Endodermal cell (in vitro differentiated cells): Measurements from ENCODE around the gene ATG4D. TPM values are rescaled to one million over a fixed set of nuclear protein-coding genes. Genes with fewer than 3 reads are reported as not detected.

Source experiments
- DNase-seq: peaks from one replicate; pipeline ENCODE4 v3.0.0-alpha.2; 2017
- H3K27ac ChIP-seq: 2 replicates; pipeline ENCODE4 v1.5.1; 2013; ENCODE audit warnings: mild to moderate bottlenecking, low read depth, low read length, moderate library complexity
- H3K27me3 ChIP-seq: 2 replicates; pipeline ENCODE4 v1.6.1; 2013; ENCODE audit warnings: mild to moderate bottlenecking, low read length, moderate library complexity; ENCODE audit not compliant: insufficient read depth, control insufficient read depth, poor library complexity, severe bottlenecking
- H3K36me3 ChIP-seq: 2 replicates; pipeline ENCODE4 v1.7.0; 2013; ENCODE audit warnings: mild to moderate bottlenecking, low read length, moderate library complexity; ENCODE audit not compliant: control insufficient read depth, insufficient read depth
- H3K4me1 ChIP-seq: one replicate; pipeline ENCODE4 v1.7.0; 2013; ENCODE audit warnings: low read length; ENCODE audit not compliant: control insufficient read depth, insufficient read depth
- H3K4me3 ChIP-seq: 2 replicates; pipeline ENCODE4 v1.5.1; 2013; ENCODE audit warnings: mild to moderate bottlenecking, low read length, moderate library complexity
- H3K9ac ChIP-seq: 2 replicates; pipeline ENCODE4 v1.6.1; 2013; ENCODE audit warnings: mild to moderate bottlenecking, low read length, moderate library complexity; ENCODE audit not compliant: poor library complexity, severe bottlenecking; ENCODE audit errors: extremely low read depth
- H3K9me3 ChIP-seq: 2 replicates; pipeline ENCODE4 v1.6.1; 2013; ENCODE audit warnings: mild to moderate bottlenecking, low read length, moderate library complexity; ENCODE audit not compliant: control insufficient read depth
- H3K27ac Mint-ChIP-seq: 2 replicates; pipeline ENCODE4 v1.8.0; 2020; ENCODE audit warnings: mixed read lengths
- H3K27me3 Mint-ChIP-seq: 2 replicates; pipeline ENCODE4 v1.8.0; 2021; ENCODE audit warnings: mild to moderate bottlenecking, mixed read lengths; ENCODE audit not compliant: insufficient read depth
- H3K36me3 Mint-ChIP-seq: 2 replicates; pipeline ENCODE4 v1.8.0; 2020; ENCODE audit warnings: low read depth, mixed read lengths
- H3K4me1 Mint-ChIP-seq: 2 replicates; pipeline ENCODE4 v1.8.0; 2020; ENCODE audit warnings: mixed read lengths
- H3K4me3 Mint-ChIP-seq: 2 replicates; pipeline ENCODE4 v1.8.0; 2020; ENCODE audit warnings: mild to moderate bottlenecking, moderate library complexity, mixed read lengths
- H3K9me3 Mint-ChIP-seq: 2 replicates; pipeline ENCODE4 v1.8.0; 2020; ENCODE audit warnings: mild to moderate bottlenecking, mixed read lengths
- WGBS, 2 experiments: methylation state at CpG; one replicate each; pipeline versions ENCODE4 v1.1.5 to v1.1.7; 2013; ENCODE audit warnings: missing lambda C conversion rate in 2 of 2, mixed read lengths in 1 of 2; ENCODE audit not compliant: insufficient coverage in 1 of 2, insufficient read length in 1 of 2; 5-methylcytosine and 5-hydroxymethylcytosine counted together
- total RNA-seq, 2 donors: library from RNA; stranded (reverse); fragmentation: NEBNext Ultra II Directional in 1 of 2; extraction: Animal tissue kit (Norgen Biotek cat#: 25700) in 1 of 2; gene quantifications; 2 replicates in 1 of 2; 3 replicates in 1 of 2; pipeline ENCODE4 v1.2.1, GENCODE V29; 2021
- TF ChIP-seq, protein P1 (sequence below): fragments of 200-600 bp; sonication (generic); conservative IDR thresholded peaks from 2 replicates; pipeline ENCODE4 v1.5.0; 2021; ENCODE audit warnings: antibody characterized with exemption, mild to moderate bottlenecking

Gene ATG4D
- total RNA-seq, 2 donors from 2014 or later = 37.9 to 44.8 TPM

DNA sequence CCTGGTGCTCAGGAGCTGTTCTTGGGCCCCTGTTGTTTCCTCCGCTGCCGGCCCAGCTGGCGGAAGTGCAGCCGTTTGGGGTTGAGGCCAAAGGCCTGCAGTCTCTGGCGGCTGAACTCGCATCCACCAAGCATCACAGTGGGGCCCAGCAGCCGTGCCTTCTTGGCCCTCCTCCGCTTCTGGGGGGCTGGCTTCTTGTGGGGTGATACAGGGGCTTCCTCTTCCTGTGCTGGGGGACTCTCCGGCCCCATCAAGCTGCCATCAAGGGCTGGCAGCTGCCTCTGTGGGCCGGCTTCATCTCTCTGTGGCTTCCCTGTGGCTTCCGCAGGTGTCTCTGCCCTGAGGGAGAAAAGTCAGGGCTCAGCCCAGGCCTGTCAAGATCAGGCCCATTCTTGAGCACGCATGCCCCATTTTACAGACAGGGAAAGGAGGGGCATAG, 10.3 kb downstream of the ATG4D start:
- Mint-ChIP-seq H3K4me1 (no peaks in the 10 kb centered on the region), H3K4me3 (no peak overlapping the region), H3K27me3 (no peaks in the 10 kb centered on the region), H3K36me3 (peaks cover 69% of the 10 kb centered on the region), H3K9me3 (no peaks in the 10 kb centered on the region), H3K27ac (no peak overlapping the region)
- Histone ChIP-seq H3K27me3 (no peaks in the 10 kb centered on the region), H3K4me1 (no peaks in the 10 kb centered on the region), H3K9ac (no peak overlapping the region), H3K27ac (no peak overlapping the region), H3K36me3 (peaks cover 54% of the 10 kb centered on the region), H3K4me3 (no peak overlapping the region), H3K9me3 (no peaks in the 10 kb centered on the region)
- 95 to 100% methylated on average over 3 to 12 of the region's 12 CpGs for WGBS, 2 experiments
- DNase-seq = no peak
- TF ChIP-seq, protein P1, sequence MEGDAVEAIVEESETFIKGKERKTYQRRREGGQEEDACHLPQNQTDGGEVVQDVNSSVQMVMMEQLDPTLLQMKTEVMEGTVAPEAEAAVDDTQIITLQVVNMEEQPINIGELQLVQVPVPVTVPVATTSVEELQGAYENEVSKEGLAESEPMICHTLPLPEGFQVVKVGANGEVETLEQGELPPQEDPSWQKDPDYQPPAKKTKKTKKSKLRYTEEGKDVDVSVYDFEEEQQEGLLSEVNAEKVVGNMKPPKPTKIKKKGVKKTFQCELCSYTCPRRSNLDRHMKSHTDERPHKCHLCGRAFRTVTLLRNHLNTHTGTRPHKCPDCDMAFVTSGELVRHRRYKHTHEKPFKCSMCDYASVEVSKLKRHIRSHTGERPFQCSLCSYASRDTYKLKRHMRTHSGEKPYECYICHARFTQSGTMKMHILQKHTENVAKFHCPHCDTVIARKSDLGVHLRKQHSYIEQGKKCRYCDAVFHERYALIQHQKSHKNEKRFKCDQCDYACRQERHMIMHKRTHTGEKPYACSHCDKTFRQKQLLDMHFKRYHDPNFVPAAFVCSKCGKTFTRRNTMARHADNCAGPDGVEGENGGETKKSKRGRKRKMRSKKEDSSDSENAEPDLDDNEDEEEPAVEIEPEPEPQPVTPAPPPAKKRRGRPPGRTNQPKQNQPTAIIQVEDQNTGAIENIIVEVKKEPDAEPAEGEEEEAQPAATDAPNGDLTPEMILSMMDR = no peak

DNA sequence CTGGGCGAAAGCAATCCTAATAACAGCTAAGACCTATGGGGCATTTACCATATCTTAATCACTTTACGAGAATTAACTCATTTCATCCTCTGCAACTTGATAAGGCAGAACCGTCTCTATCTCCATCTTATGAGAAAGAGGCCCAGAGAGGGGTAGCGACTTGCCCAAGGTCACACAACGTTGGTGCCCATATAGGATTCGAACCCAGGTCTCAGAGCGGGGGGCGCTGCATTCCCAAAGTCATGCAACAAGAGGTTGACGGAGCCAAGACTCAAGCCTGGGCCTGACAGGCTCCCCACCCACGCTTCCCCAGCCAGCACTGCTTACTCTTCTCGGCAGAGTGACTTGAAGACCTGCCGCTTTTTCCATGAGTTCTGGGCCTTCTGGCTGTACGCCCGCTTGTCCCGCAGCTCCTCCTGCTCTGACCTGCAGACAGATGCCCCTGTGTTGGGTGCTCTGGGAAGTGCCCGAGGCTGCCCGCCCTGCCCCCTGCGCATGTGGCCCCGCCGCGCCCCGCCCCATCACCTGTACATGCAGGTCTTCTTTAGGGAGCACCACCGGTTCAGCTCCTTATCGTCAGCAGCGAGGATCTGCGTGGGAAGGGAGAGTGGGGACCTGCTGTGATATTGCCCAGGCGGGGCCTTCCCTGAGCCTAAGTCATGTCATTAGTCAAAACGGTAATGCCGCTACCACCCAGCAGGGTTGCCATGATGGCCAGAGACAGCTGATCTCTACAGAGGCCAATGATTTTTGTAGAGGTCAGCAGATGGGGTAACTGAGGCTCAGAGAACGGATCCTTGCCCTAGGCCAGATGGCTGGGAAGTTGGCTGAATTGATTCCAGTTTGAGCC, 11.3 kb downstream of the ATG4D start:
- H3K9ac ChIP-seq = no peak overlapping the region
- Mint-ChIP-seq H3K4me3 (no peak overlapping the region), H3K36me3 (peaks cover 69% of the 10 kb centered on the region), H3K27me3 (no peaks in the 10 kb centered on the region), H3K27ac (no peak overlapping the region), H3K4me1 (no peaks in the 10 kb centered on the region), H3K9me3 (no peaks in the 10 kb centered on the region)
- peak; percentile 64 for DNase-seq
- TF ChIP-seq, protein P1 = peak; percentile 58
- H3K27ac ChIP-seq = peak overlapping the region; percentile 16
- H3K4me1 ChIP-seq = no peaks in the 10 kb centered on the region
- no peaks in the 10 kb centered on the region for H3K27me3 ChIP-seq
- H3K4me3 ChIP-seq = no peak overlapping the region
- H3K36me3 ChIP-seq = peaks cover 62% of the 10 kb centered on the region
- WGBS, 2 experiments = 87 to 90% methylated on average over 19 to 30 of the region's 30 CpGs
- no peaks in the 10 kb centered on the region for H3K9me3 ChIP-seq

DNA sequence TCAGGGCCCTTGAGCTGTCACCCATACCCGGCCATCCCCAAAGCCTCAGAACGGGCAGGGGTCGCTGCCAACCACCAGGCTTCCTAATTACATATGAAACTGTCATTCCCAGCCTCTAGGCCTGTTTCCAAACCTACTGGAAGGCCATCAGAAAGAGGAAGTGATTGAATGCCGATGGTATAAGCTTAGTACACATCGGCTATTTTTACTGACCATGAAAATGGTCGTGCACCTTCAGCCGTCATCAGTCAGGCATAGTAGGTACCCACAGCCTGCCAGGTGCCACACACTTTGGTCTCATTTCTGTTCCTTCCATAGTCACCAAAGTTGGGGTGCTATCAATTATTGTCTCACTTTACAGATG, 11.9 kb downstream of the ATG4D start:
- Histone ChIP-seq H3K36me3 (peaks cover 68% of the 10 kb centered on the region), H3K4me3 (no peak overlapping the region), H3K27me3 (no peaks in the 10 kb centered on the region), H3K9me3 (no peaks in the 10 kb centered on the region), H3K9ac (no peak overlapping the region), H3K4me1 (no peaks in the 10 kb centered on the region), H3K27ac (peak overlapping the region; percentile 16)
- DNase-seq = no peak
- Mint-ChIP-seq H3K4me3 (no peak overlapping the region), H3K36me3 (peaks cover 69% of the 10 kb centered on the region), H3K27ac (no peak overlapping the region), H3K4me1 (no peaks in the 10 kb centered on the region), H3K9me3 (no peaks in the 10 kb centered on the region), H3K27me3 (no peaks in the 10 kb centered on the region)
- WGBS, 2 experiments = 97 to 98% methylated on average over 4 to 7 of the region's 7 CpGs
- TF ChIP-seq, protein P1 = peak; percentile 7
